ENCODE measurements around the gene DNAI2. TPM values are rescaled to one million over a fixed set of nuclear protein-coding genes. Genes with fewer than 3 reads are reported as not detected.
A peak's percentile ranks its signal among the peaks of the same experiment; 100 is the strongest.

DNAI2 gene
- total and polyA plus RNA-seq, 9 of the 15 experiments (the other 6 are each of a cell fraction or from before 2014, with no cell fraction given) = not detected

- 0 out of 2 replicates have a peak, but pooled peaks have one; percentile 21 for TF ChIP-seq TEAD4 (IDR thresholded peaks at IDR 0.05; ENCODE audit: low read length)
- TF ChIP-seq TEAD4 (CRISPR knock-in tag; IDR thresholded peaks at IDR 0.05; ENCODE audit: borderline replicate concordance) = no peak
- TF ChIP-seq KLF16 (IDR thresholded peaks at IDR 0.05) = peak; percentile 26; the same call in 1 of the 2 replicates
- TF ChIP-seq KDM1A (IDR thresholded peaks at IDR 0.05) = no peak; a peak in 1 of 4 replicates
- TF ChIP-seq ARID3A (IDR thresholded peaks at IDR 0.05; ENCODE audit: borderline replicate concordance, low read depth, low read length) = no peak
- no peak for TF ChIP-seq CHCHD3 (CRISPR knock-in tag; IDR thresholded peaks at IDR 0.05)
- no peak for TF ChIP-seq ATF1 (CRISPR knock-in tag; IDR thresholded peaks at IDR 0.05)
- TF ChIP-seq ATF1 (tag; IDR thresholded peaks at IDR 0.05) = 0 out of 2 replicates have a peak, but pooled peaks have one; percentile 11
- TF ChIP-seq ZBED1 (IDR thresholded peaks at IDR 0.05) = no peak
- no peak for TF ChIP-seq ILF3 (IDR thresholded peaks at IDR 0.05; ENCODE audit: borderline replicate concordance)
- no peak for TF ChIP-seq ZNF717 (CRISPR knock-in tag; IDR thresholded peaks at IDR 0.05)
- TF ChIP-seq DEAF1 (CRISPR knock-in tag; IDR thresholded peaks at IDR 0.05) = no peak
- no peak for TF ChIP-seq SUPT5H (IDR thresholded peaks at IDR 0.05)
- TF ChIP-seq FOS (IDR thresholded peaks at IDR 0.05; ENCODE audit: extremely low read depth, insufficient read length) = no peak
- no peak for TF ChIP-seq HNRNPH1 (optimal IDR thresholded peaks at IDR 0.05; ENCODE audit: low read depth, low read length)
- no peak for TF ChIP-seq CHAMP1 (IDR thresholded peaks at IDR 0.05)
- TF ChIP-seq SNIP1 (IDR thresholded peaks at IDR 0.05; ENCODE audit: low read depth) = no peak
- TF ChIP-seq NR0B1 (IDR thresholded peaks at IDR 0.05; ENCODE audit: partially characterized antibody) = no peak
- TF ChIP-seq RBM39 (optimal IDR thresholded peaks at IDR 0.05; ENCODE audit: low read depth, low read length) = no peak
- TF ChIP-seq ZNF134 (CRISPR knock-in tag; conservative IDR thresholded peaks at IDR 0.05) = no peak
These were observed 34.1 kb downstream of the DNAI2 start (continued) for GRCh38 chr17:74307984-74308773.

Data from K562 (cell line).